HG03196 (cell line): ENCODE measurements around the gene CRCP.

Experiments used
- ATAC-seq: cut with Tn5 transposase; IDR thresholded peaks from one replicate; pipeline ENCODE4 v1.9.1; 2021; ENCODE audit not compliant: unreplicated experiment

The CRCP gene

GRCh38 chr7:66186991-66187390 is 72.3 kb downstream of the CRCP start:
- no peak for ATAC-seq

- no peak for ATAC-seq
Observed at GRCh38 chr7:66187905-66188304, 73.3 kb downstream of the CRCP start.

- no peak for ATAC-seq
Observed at GRCh38 chr7:66188645-66189044, 74.0 kb downstream of the CRCP start.

GRCh38 chr7:66189695-66190503 is 75.3 kb downstream of the CRCP start:
- ATAC-seq: no peak

- ATAC-seq: no peak
Observed at GRCh38 chr7:66190504-66190857, 75.8 kb downstream of the CRCP start.

- ATAC-seq: no peak
Observed at GRCh38 chr7:66193146-66193725, 78.6 kb downstream of the CRCP start.

GRCh38 chr7:66198469-66198868 is 83.8 kb downstream of the CRCP start:
- no peak for ATAC-seq

- ATAC-seq: no peak
Observed at GRCh38 chr7:66198956-66199355, 84.3 kb downstream of the CRCP start.

- ATAC-seq: no peak
Observed at GRCh38 chr7:66202441-66202840, 87.8 kb downstream of the CRCP start.
